GM18868 (cell line): ENCODE measurements around the gene APOL3.
"Not testable (repeated sequence)": the region's sequence is repeated elsewhere in the genome, so short reads cannot be mapped to it uniquely, and the experiment has no call there.

ENCODE experiments used
- ATAC-seq: cut with Tn5 transposase; IDR thresholded peaks from one replicate; pipeline ENCODE4 v1.9.1; 2021; ENCODE audit warnings: mild to moderate bottlenecking, moderate library complexity; ENCODE audit not compliant: unreplicated experiment

The APOL3 gene

DNA sequence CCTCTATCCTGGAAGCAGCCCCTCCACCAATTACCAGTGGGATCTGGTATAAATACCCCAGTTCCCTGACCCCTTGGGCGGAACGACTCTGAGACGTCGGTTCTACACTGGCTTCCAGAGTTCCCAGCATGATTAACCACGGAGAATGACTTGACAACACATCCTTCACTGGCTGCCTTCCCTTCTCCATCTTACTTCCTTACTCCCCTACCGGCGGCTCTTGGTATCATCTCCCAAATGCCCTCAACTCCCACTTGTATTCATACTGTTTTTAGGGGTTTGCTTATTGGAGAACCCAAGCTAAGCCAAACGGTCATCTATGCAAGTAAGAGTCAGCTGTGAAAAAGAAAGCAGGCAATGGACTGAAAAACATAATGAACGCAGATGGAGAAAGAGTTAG, 56.1 kb downstream of the APOL3 start:
- ATAC-seq: no peak

DNA sequence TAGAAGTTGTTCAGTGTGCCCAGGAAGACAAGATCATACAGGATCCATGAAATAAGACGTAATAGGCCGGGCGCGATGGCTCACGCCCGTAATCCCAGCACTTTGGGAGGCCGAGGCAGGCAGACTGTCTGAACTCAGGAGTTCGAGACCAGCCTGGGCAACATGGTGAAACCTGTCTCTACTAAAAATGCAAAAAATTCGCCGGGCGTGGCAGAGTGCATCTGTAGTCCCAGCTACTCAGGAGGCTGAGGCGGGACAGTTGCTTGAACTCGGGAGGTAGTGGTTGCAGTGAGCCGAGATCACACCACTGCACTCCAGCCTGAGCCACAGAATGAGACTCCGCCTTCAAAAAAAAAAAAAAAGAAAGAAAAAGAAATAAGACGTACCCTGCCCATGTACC, 56.7 kb downstream of the APOL3 start:
- ATAC-seq: no peak

DNA sequence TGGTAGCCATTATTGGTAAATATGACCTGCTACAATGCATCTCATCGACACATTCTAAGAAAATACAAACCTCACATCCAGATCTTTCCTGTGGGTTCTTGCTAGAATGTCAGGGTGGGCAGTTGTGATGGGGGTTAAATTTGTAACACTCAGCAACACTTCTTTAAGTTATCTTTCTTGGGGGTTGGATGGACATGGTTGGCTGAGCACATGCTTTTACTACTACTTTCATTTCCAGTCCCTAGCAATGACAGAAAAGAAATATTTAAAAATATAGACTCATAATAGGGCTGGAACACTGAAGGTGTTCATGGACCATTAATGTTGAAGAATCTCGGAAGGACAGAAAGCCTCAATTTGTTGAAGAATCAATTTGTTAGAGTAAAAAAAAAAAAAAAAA, 57.6 kb downstream of the APOL3 start:
- no peak for ATAC-seq

DNA sequence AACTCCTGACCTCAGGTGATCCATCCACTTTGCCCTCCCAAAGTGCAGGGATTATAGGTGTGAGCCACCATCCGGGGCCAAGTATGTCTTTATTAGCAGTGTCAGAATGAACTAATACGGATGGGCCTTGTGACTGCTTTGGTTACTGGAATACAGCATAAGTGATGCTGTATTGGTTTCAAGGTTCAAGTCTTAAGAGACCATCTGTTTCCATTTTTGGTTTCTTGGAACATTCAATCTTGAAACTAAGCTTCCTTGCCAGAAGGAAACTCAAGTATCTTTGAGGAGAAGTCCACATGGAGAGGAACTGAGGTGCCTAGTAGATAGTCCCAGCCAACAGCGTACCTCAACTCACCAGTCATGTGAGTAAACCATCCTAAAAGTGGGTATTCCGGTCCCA, 58.8 kb downstream of the APOL3 start:
- no peak for ATAC-seq

DNA sequence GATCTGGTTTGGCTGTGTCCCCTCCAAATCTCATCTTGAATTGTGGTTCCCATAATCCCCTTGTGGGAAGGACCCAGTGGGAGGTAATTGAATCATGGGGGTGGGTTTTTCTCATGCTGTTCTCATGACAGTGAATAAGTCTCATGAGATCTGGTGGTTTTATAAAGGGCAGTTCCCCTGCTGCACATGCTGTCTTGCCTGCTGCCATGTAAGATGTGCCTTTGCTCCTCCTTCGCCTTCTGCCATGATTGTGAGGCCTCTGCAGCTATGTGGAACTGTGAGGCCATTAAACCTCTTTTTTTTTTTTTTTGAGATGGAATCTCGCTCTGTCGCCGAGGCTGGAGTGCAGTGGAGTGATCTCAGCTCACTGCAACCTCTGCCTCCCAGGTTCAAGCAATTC, 59.6 kb downstream of the APOL3 start:
- ATAC-seq: not testable (repeated sequence)

DNA sequence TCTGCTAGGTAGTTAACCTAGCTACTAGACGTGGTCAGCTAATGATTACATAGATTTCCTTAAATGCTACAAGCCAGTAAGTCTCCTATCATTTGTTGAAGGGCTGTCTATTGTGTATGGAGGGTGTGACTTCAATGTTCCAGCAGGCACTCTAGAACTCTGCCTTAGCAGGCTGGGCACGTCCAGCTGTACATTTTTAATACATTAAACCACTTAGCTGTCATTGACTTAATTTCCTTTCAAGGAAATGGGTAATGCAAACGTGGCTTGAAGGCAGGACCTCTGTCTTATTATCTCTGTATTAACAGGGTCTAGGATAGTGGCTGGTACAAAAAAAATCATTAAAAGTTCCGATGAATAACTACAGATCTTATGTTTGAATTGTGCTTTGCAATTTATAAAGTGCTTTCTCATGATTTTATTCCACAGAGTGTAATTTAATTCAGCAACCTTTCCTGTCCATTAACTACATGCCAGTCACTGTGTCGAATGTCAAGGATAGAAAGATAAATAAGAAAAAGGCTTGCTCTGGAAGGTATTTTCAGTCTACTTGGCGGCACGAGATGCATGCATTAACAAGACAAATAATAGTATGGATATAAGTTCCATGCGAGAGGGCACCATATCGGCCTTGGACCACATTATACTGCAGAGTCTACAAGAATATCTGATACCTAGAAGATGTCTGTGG, 60.3 kb downstream of the APOL3 start:
- ATAC-seq: no peak

DNA sequence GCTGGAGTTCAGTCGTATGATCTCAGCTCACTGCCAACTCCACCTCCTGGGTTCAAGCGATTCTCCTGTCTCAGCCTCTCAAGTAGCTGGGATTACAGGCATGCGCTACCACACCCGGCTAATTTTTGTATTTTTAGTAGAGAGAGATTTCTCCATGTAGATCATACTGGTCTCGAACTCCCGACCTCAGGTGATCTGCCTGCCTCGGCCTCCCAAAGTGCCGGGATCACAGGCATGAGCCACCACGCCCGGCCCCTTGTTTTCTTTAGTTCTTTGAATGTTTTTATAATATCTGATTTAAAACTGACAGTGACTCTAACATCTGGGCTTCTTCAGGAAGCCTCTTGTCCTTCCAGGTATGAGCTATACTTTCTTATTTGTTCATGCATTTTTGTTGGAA, 61.0 kb downstream of the APOL3 start:
- ATAC-seq: not testable (repeated sequence)

DNA sequence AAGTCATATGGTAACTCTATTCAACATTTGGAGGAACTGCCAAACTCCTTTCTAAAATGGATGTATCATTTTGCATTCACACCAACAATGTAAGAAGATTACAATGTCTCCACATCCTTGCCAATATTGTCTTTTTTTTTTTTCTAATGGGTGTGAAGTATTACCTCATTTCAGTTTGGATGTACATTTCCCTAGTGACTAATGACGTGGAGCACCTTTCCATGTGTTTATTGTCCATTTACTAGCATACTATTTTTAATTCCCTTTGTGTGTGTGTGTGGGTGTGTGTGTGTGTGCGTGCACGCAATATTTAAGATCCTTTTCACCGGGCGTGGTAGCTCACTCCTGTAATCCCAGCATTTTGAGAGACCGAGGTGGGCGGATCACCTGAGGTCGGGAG, 62.7 kb downstream of the APOL3 start:
- no peak for ATAC-seq

DNA sequence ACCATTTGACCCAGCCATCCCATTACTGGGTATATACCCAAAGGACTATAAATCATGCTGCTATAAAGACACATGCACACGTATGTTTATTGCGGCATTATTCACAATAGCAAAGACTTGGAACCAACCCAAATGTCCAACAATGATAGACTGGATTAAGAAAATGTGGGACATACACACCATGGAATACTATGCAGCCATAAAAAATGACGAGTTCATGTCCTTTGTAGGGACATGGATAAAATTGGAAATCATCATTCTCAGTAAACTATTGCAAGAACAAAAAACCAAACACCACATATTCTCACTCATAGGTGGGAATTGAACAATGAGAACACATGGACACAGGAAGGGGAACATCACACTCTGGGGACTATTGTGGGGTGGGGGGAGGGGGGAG, 69.8 kb downstream of the APOL3 start:
- not testable (repeated sequence) for ATAC-seq
